ENCODE measurements around the gene PLA2G4E. TPM values are rescaled to one million over a fixed set of nuclear protein-coding genes. Genes with fewer than 3 reads are reported as not detected.

PLA2G4E gene
- total RNA-seq, 2 experiments from 2014 or later, result not detected

DNA sequence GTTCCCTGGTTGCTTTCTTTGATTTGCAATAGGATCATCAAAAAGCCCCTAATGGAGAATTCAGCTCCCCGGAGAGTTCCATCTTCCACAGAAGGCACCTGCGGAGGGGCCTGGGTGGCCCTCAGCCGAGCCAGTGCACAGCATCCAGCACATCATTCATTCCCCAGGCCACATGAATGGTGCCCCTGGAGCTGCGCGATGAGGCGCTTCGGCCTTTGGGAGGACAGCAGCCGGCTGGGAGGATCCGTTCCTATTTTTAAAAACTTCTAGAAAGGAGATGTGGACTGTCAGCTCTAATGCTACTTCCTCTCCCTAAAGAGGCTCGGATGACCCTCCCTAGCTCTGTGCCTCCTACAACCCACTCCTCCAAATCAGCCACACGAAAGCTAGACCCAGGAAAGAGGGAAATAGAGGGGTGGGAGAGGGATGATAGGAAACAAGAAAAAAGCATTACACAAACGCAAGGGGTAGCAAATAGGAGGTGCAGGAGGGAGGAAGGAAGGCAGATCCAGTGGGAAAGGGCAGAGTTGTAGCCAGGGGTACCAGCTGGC, 68.8 kb downstream of the PLA2G4E start:
- intact Hi-C loops (cut with DNase I, micrococcal nuclease), result no loop called here
- ChIA-PET CTCF (interaction anchor here (0.6 kb wide), 1 partner anchor 417 kb away, joined by 3 read pairs; no protein-coding TSS in a partner anchor), POLR2A (interaction anchor here (0.5 to 3.7 kb wide), 2 partner anchors 8 to 15 kb away, joined by 3 to 13 read pairs; no protein-coding TSS in a partner anchor)
- Histone ChIP-seq H3K27me3 (ENCODE audit: control insufficient read depth in 1 of 2, insufficient read depth in 2 of 2, low read length in 2 of 2) (no peaks in the 10 kb centered on the region), H3K4me3 (ENCODE audit: low read length) (no peak overlapping the region), H3K9me3 (ENCODE audit: control insufficient read depth in 1 of 2, insufficient read depth in 1 of 2, low read length in 2 of 2) (no peaks in the 10 kb centered on the region), H3K27ac (ENCODE audit: low read depth in 1 of 2, low read length in 2 of 2) (no peak overlapping the region), H3K4me1 (ENCODE audit: insufficient read depth, low read length) (peaks cover 2% of the 10 kb centered on the region), H3K36me3 (ENCODE audit: insufficient read depth, low read length) (peaks cover 21% of the 10 kb centered on the region)
- ATAC-seq (ENCODE audit: poor library complexity) (no peak), DNase-seq (no peak)
- H3K4me1 Mint-ChIP-seq (ENCODE audit: low read depth), result no peaks in the 10 kb centered on the region
- TF ChIP-seq, protein P1, sequence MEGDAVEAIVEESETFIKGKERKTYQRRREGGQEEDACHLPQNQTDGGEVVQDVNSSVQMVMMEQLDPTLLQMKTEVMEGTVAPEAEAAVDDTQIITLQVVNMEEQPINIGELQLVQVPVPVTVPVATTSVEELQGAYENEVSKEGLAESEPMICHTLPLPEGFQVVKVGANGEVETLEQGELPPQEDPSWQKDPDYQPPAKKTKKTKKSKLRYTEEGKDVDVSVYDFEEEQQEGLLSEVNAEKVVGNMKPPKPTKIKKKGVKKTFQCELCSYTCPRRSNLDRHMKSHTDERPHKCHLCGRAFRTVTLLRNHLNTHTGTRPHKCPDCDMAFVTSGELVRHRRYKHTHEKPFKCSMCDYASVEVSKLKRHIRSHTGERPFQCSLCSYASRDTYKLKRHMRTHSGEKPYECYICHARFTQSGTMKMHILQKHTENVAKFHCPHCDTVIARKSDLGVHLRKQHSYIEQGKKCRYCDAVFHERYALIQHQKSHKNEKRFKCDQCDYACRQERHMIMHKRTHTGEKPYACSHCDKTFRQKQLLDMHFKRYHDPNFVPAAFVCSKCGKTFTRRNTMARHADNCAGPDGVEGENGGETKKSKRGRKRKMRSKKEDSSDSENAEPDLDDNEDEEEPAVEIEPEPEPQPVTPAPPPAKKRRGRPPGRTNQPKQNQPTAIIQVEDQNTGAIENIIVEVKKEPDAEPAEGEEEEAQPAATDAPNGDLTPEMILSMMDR (IDR thresholded peaks at IDR 0.05), result no peak
- H3K27ac Mint-ChIP-seq, result no peak overlapping the region
- H3K27me3 Mint-ChIP-seq, result no peaks in the 10 kb centered on the region
- peaks cover 53% of the 10 kb centered on the region for H3K36me3 Mint-ChIP-seq (ENCODE audit: low read depth)
- no peaks in the 10 kb centered on the region for H3K9me3 Mint-ChIP-seq
- H3K4me3 Mint-ChIP-seq, result no peak overlapping the region

DNA sequence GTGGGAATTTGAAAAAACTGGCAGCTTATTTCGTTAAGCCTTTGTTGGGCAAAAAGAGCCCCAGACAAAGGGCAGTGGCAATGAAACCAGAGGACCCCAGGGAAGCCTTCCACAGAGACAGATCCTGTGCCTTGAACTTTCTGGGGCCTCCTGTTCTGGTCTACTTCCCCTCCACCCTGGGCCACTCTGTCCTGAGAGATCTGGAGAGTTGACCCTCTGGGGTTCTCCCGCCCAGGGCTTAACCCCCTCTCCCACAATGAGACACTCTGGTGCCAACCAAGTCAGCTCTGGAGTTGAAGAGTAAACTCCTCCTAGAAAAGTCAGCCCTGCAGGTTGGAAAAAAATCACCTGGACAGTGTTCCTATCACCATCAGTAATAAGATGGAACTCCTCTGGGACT, 69.3 kb downstream of the PLA2G4E start:
- Histone ChIP-seq H3K36me3 (ENCODE audit: insufficient read depth, low read length) (peaks cover 21% of the 10 kb centered on the region), H3K4me1 (ENCODE audit: insufficient read depth, low read length) (no peaks in the 10 kb centered on the region), H3K27me3 (ENCODE audit: control insufficient read depth in 1 of 2, insufficient read depth in 2 of 2, low read length in 2 of 2) (no peaks in the 10 kb centered on the region), H3K4me3 (ENCODE audit: low read length) (no peak overlapping the region), H3K27ac (ENCODE audit: low read depth in 1 of 2, low read length in 2 of 2) (no peak overlapping the region), H3K9me3 (ENCODE audit: control insufficient read depth in 1 of 2, insufficient read depth in 1 of 2, low read length in 2 of 2) (no peaks in the 10 kb centered on the region)
- intact Hi-C loops (cut with DNase I, micrococcal nuclease), result no loop called here
- H3K4me3 Mint-ChIP-seq, result no peak overlapping the region
- H3K9me3 Mint-ChIP-seq, result no peaks in the 10 kb centered on the region
- no peaks in the 10 kb centered on the region for H3K4me1 Mint-ChIP-seq (ENCODE audit: low read depth)
- DNase-seq (no peak), ATAC-seq (ENCODE audit: poor library complexity) (no peak)
- peaks cover 49% of the 10 kb centered on the region for H3K36me3 Mint-ChIP-seq (ENCODE audit: low read depth)
- ChIA-PET POLR2A (interaction anchor here (3.7 kb wide), 1 partner anchor 14 kb away, joined by 13 read pairs; no protein-coding TSS in a partner anchor), CTCF (interaction anchor here (0.6 kb wide), 1 partner anchor 417 kb away, joined by 3 read pairs; no protein-coding TSS in a partner anchor)
- TF ChIP-seq, protein P1 (IDR thresholded peaks at IDR 0.05), result no peak
- H3K27me3 Mint-ChIP-seq, result no peaks in the 10 kb centered on the region
- no peak overlapping the region for H3K27ac Mint-ChIP-seq

DNA sequence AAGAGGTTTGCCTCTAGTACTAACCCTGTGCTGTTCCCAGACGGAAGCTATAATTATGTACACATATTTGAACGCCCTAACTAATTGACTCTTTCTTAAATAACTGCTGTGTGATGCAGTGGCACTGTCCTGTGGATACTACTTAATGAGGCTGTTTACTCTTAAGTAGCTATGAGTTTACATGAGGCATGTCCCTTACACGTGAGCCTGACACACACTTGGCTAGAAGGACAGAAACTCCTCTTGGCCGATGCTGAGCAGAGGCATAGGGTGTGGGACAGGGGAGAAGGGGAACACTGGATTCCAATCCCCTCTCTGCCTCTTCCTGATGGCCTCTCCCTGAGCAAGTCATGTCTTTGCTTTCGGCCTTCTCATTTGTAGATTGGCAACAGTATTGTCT, 70.4 kb downstream of the PLA2G4E start:
- ATAC-seq (ENCODE audit: poor library complexity) (no peak), DNase-seq (no peak)
- Histone ChIP-seq H3K9me3 (ENCODE audit: control insufficient read depth in 1 of 2, insufficient read depth in 1 of 2, low read length in 2 of 2) (no peaks in the 10 kb centered on the region), H3K4me3 (ENCODE audit: low read length) (no peak overlapping the region), H3K27ac (ENCODE audit: low read depth in 1 of 2, low read length in 2 of 2) (no peak overlapping the region), H3K4me1 (ENCODE audit: insufficient read depth, low read length) (no peaks in the 10 kb centered on the region), H3K27me3 (ENCODE audit: control insufficient read depth in 1 of 2, insufficient read depth in 2 of 2, low read length in 2 of 2) (no peaks in the 10 kb centered on the region), H3K36me3 (ENCODE audit: insufficient read depth, low read length) (peaks cover 21% of the 10 kb centered on the region)
- Mint-ChIP-seq H3K4me3 (no peak overlapping the region), H3K27ac (no peak overlapping the region), H3K27me3 (no peaks in the 10 kb centered on the region), H3K36me3 (ENCODE audit: low read depth) (peaks cover 49% of the 10 kb centered on the region), H3K4me1 (ENCODE audit: low read depth) (no peaks in the 10 kb centered on the region), H3K9me3 (no peaks in the 10 kb centered on the region)
- ChIA-PET CTCF (no interaction called here), POLR2A (interaction anchor here (1.4 kb wide), 1 partner anchor 22 kb away, joined by 6 read pairs; the partner anchor contains the start of gene EHD4)
- TF ChIP-seq, protein P1 (IDR thresholded peaks at IDR 0.05), result no peak
- intact Hi-C loops (cut with DNase I, micrococcal nuclease), result no loop called here

Data from CD4-positive, alpha-beta T cell (primary cell).